GM18517 (cell line): ENCODE measurements around the gene IPPK.

Source experiments
- ATAC-seq: cut with Tn5 transposase; IDR thresholded peaks from one replicate; pipeline ENCODE4 v1.9.1; 2021; ENCODE audit warnings: mild to moderate bottlenecking, moderate library complexity; ENCODE audit not compliant: unreplicated experiment

Gene IPPK

DNA sequence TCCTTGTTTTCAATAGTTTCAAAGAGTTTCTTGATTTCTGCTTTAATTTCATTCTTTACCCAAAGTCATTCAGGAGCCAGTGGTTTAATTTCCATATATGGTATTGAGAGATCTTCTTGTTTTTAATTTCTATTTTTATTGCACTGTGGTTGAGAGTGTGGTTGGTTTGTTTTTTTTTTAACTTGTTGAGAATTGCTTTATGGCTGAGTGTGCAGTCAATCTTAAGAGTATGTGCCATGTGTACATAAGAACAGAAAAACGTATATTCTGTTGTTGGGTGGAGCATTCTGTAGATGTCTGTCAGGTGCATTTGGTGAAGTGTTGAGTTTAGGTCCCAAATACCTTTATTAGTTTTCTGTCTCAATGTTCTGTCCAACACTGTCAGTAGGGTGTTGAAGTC lies 26.7 kb upstream of the IPPK start:
- ATAC-seq: no peak

DNA sequence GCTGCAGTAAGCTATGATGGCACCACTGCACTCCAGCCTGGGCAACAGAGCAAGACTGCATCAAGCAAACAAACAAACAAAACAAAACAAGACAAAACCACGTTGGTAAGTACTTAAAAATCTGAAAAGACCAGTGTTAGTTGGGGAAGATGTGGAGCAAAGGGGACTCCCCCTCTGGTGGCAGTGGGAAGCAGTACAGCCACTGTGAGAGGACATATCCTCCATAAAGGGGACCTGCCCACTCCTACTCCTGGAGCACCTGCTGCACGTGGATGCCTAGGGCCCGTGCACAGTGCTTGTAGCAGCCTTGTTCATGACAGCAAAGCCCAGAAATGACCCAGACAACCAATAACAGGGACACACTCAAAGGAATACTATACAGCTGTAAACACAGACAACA lies 17.0 kb upstream of the IPPK start:
- ATAC-seq: no peak

DNA sequence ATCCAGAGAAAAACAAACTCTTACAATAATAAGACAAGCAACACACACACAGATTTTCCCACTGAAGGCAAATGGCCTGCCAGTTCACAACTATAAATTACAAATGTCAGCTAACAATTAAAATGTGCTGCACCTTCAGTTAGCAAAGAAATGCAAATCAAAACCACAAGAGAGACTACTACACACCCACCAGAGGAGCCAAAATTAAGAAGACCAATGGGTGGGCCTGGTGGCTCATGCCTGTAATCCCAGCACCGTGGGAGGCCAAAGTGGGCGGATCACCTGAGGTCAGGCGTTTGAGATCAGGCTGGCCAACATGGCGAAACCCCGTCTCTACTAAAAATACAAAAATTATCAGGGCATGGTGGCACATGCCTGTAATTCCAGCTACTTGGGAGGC lies 15.1 kb upstream of the IPPK start:
- no peak for ATAC-seq

DNA sequence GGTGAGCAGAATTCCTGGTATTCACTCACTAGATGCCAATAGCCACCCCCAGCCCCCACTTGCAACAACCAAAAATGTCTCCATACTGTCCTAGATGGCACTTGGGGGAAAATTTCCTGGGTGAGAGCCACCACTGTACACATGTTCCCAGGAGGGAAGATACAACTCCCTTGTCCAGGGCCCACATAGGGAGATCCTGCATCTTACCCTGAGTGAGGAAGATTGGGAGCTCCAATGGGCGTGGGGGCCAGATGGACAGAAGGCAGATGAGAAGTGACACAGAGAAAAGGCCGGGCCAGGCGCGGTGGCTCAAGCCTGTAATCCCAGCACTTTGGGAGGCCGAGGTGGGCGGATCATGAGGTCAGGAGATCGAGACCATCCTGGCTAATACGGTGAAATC lies 12.3 kb upstream of the IPPK start:
- ATAC-seq: no peak

DNA sequence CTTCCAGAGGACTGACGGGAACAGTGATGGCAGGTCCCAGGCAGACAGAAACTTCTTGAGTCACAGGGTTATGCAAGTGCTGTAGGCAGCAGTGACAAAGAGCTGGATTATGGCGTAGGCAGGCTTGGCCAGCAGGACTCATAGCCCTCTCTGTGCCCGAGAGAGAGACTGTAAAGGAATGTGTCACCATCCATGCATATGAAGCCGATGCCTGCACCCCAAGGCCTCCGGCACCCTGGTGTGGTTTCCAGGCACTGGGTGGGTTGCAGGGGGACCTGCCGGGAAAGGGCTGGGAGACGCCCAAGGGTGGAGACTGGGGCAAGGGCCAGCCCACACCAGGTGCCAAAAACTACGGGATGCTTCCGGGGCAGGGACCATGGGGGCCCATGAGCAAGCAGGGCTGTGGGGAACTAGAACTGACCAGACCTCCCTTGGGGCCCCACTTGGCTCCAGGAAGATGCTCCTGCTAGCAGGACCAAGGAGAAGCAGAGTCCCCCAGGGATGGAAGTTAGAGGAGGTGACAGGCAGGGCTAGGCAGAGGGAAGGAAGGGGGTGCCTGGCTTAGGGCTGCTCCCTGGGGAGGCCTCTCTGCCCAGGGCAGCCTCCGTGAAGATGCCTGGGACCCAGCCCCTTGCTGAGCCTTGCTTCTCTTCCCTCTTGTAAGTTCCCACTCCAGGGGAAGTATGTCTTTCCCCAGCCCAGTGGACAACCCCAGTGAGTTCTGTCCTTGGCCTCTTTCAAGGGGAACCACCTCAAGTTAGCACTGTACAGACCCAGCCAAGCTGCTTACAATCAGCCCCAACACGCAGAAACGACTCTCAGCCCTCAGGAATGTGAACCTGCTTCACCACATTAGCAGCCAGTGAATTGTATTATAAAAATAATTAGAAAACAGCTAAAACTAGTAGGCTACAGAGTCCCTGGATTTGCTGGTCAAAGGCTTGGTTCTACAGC lies 10.5 kb upstream of the IPPK start:
- ATAC-seq: no peak

DNA sequence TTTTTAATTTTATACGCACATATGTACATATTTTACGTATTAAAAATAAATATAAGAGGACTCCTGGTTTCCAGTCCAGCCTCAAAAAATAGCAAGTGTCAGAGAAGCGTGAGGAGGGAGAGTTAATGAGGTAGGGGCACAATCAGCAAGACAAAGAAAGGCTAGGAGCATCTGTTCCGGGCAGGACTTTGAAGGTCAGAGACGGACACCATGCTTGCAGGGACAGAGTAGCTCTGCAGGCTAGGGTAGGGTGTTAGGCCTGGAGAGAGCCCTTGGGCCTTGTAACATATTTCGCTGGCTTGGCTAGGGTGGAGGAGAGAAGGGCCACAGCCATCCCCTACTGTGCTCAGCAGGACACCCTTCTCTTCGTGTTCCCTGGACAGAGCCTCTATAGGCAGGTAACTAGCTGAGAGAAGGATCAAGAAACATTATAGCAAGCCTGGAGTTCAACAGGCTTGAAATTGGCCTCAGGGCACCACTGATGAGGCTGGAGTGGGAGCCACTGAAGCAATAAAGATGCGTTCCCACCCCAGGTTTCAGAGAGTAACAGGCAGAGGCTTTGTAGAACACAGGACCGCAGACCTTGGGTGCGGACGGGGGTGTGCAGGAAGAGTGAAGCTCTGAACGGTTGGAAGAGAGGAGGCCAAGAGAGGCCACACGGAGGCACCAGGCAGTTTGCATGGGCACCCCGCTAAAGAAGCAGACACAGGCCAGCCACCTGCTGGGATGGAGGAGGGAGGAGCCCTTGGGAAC lies 9.7 kb upstream of the IPPK start:
- no peak for ATAC-seq

DNA sequence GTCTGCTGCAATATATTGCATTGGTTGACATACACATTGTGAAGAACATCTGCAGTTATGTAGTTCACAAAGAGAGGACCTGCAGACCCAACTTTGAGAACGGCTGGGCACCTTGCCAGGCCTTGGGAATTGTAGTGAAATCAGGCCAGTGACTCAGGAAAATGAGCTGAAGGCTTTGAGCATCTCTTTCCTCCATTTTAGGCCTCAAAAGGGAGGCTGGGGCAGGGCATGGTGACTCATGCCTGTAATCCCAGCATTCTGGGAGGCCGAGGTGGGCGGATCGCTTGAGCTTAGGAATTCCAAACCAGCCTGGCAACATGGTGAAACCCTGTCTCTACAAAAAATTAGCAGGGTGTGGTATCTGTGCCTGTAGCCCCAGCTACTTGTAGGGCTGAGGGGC lies 1.4 kb upstream of the IPPK start:
- ATAC-seq: no peak

DNA sequence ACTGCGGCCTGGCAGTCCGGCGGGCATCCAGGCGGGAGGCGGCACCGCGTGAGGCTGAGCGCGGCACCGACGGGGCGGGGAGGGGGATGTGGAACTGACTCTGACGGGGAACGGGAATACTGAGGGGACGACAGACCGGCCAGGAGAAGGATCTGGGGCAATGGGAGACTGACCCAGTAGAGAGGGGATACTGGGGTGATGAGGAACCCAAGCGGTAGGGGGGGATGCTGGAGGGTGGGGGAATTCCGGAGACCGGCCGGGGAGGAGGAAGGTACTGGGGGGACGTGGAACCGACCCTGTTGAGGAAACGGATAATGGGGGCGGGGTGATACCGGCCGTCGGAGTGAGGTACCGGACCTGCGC lies 423 bp downstream of the IPPK start:
- ATAC-seq: no peak

DNA sequence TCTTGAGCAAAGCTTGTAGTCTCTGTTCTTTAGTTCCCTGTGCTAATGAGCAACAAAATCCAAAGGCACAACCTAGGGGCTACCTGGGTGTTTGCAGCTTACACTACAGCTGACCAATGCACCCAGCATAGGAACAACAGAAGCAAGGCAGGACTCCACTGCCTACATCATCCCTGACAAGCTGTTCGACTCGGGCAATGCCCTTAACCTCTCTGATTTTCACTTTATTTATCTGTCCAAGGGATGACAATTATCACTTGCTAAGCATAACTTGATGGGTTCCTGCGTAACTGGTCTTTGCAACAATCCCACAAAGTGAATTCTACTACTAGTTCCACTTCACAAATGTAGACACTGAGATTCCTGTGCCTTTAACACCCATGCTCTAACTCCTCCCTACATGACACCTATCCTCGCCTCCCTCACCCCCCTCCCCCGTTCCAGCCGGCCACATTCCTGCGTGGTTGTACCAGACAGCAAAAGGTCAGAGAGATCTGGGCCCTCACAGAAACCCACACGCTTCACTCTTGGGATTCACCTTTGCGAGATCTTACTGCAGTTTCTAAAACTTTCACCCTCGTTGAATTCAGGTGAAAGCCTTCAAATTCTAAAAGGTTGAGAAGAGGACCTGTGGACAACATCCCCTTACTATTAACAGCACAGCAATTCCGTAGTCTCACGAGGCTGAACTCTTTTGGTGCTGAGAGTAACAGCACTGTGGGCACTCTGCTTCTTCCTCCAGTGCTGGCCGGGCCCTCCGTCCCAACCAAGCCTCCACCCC lies 995 bp downstream of the IPPK start:
- no peak for ATAC-seq

DNA sequence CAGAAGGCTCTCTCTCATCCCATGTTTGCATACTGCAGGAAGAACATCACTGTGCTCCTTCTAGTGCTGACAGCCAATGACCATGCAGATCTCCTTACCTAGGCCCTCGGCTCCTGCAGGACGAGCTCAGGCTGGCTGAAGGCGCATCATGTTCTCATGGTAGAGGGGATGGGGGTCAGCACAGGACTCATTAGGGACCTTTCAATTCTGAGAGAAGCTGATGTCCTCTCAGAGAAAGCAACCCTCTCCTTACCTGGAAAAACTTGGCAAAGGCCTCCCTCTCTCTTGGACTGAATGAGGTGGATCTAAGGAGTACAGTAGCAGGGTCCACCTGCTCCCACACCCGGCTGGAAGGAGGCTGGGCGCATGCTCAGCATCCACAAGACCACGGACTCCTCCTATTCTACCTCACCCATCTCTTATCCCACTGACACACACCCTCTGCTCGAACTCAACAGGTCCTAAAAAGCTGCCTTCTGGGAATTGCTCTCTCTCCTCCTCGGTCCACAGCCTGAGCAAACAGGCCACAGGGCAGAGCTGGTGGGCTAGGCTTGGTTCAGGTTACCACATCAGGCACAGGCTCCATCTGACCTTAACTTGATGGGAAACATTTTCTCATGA lies 2.9 kb downstream of the IPPK start:
- no peak for ATAC-seq

DNA sequence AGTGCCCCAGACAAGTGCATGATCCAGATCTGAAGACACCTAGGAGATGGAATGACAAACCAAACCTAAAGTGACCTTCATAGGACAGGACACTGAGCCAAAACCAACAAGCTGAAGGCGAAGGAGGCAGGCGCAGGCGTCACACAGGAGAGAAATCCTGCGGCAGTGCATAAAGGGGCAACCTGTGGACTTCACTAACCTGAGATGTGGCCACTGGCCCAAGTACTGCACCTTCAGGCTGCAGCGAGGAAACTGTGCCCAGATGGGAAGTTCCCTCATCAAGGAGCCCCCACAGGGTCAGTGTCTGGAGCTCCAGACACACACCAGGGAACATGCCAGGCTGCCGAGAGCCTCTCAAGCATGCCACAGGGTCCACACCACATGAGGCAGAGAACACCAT lies 3.7 kb downstream of the IPPK start:
- no peak for ATAC-seq

DNA sequence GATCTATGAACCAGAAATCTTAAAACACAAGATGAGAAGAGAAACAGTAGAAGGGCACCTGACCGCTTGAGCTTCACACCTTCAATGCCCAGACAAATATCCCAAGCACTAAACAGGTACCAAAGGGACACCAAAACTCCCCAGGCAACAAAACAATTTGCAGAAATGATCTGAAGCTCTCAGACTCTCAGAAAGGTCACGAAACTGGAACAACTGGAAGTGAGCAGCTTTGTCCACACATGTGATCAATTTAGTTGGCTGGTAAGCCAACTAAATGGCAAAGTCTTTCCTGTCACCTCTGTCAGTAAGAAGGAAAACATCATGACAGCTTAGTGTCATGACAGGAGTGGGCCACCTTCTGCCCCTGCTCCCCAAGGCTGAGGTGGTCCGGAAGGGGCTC lies 4.1 kb downstream of the IPPK start:
- no peak for ATAC-seq

DNA sequence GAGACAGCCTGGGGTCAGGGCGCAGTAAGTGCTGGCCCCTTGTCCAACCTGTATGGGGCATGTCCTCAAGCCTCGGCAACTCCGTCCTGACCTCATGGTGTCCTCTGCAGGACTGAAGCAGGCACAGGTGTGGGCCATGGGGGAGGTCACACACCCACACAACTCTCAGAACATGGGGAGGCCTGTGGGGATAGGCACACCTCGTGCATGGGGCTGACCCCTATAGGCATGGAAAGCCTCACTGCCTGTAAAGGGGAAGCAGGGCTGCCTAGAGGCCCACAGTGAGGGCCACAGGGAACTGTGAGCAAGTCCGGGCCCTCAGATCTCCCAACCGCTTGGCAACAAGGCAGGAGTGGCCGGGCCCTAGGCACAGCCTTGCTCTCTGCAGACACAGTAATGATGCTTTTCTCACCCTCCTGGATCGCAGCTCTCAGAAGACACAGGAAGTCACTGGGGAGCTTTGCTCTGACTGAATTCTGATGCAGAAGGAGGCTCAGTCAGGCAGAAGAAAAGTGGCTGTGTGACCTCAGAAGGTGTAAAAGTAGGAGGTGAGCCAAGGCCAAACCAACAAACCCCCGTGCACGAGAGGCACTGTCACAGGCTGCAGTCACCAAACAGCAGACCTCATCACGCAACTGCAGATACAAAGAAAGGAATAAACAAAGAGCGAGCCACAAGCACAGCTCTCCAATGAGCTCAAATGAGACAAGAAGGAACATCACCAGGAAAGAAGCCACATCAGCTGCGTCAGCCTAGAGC lies 5.4 kb downstream of the IPPK start:
- ATAC-seq: no peak

DNA sequence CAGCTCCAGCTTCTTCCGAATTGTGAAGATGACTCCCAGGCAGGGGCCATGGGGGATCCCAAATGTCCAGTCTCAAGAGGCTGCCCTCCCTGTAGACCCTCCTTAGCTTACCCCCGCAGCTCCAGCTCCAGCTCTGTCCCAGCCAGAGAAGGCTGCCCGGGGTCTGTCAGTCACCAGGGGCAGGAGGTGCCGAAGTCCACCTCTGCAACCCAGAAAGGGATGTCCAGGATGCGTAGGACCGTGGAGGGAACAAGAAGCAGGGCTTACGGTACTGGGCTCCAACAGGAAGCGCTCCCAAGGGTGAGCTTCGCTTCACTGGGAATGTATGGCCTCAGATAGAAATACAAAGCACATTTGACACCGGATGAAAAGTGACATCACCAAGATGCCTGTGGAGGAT lies 6.0 kb downstream of the IPPK start:
- no peak for ATAC-seq

DNA sequence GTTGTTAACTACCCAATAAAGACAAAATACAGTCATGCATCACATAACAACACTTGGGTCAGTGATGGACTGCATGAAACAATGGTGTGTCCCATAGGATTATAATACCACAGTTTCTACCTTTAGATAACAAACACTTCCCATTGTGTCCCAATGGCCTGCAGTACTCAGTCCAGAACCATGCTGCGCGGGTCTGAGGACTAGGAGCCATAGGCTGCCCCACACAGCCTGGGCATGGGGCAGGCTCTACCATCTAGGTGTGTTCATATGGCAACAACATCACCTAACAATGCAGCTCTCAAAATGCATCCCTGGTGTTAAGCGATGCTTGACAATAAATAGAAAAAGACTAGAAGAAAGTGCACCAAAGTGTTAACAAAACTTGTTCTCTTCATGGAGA lies 6.8 kb downstream of the IPPK start:
- no peak for ATAC-seq

DNA sequence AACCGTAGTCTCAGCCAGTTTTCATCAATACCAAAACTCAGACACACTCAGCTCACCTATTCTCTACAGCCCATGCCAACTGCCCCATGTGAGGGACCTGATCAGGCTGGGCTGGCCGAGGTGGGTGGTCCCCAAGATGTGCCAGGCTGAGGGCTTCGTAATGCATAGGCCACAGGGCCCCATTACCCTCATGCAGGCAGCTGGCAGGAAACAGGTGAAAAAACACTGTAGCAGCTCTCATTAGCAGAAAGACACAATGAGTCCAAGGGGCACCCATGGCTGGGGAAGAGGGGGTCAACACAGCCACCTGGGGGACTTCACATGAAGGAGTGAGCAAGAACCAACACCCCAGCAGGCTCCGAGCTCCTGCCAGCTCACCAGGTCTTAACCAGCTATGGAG lies 8.2 kb downstream of the IPPK start:
- ATAC-seq: no peak

DNA sequence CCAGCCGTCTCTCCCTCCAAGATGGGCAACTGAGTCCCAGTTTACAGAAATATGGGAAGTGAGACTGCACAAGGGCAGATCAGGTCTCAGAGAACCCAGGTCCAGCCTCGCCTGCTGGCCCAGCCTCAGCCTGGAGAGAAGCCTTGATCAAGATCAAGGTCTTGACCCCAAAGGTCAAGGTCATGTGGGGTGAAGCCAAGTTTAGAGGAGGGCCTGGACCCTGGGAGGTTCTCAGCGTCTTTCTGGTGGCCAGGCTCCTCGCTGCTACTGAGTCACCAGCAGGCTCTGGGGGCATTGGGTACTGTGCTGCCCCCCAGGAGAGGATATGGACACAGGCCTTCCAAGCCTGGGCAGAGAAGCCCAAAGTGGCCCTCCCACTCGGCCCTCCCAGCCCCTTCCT lies 8.8 kb downstream of the IPPK start:
- no peak for ATAC-seq

DNA sequence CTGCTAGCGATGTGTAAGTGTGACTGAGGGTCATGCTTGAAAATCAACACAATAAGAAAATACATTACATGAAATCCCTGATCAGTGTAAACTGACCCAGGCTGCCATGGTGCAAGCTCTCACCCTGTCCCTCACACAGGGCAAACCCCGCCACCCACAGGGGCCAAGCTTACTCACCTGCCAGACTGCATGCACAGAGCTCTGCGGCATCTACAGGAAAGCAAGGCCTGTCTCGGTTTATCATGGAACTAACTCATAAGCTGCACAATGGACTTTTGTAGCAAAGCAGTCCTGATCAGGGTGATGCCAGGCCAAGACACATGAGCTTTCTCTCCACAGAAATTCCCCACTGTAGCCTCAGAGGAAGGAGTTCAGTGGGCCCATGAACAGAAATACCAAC lies 9.7 kb downstream of the IPPK start:
- ATAC-seq: no peak

DNA sequence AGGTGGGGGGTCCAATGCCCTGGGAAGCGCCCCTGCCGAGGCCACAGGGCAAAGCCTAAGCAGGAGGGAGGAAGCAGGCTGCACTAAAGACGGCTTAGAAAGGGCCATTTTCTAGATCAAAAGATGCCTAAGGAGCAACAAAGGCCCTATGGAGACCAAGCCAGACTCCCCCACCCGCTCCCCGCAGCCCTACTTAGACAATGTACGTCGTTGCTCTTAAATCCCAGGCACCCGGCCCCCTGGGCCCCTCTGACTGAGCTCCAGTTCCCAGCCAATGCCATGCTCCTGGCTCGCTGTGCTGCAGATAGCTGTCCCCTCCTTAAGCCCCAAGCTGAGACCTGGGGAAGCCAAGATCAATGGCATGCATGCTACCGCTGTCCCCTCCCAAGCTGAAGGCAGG lies 10.3 kb downstream of the IPPK start:
- no peak for ATAC-seq

DNA sequence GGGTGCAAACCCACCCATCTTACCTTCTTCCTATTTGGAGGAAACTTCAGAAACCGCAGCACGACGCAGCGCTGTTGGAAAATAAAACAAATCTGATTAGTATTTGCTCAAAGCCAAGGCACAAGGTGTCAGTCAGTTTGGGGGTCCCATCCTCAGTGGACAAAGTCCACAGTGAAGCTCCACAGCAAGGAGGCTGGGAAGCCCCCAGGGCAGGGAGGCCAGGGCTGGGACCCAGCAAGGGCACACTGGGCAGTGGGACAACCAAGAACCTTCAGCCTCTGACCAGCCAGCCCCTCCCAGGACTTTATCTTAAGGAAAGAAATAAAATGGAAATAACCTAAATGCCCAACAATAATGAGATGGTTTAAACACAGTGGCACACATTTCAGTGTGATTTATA lies 11.3 kb downstream of the IPPK start:
- ATAC-seq: no peak
